Ovary (tissue), 9 donors: ENCODE results near the gene SYNDIG1. TPM values are rescaled to one million over a fixed set of nuclear protein-coding genes. Genes with fewer than 3 reads are reported as not detected.
A peak's percentile ranks its signal among the peaks of the same experiment; 100 is the strongest.

Experiments used
- DNase-seq, 5 donors: peaks; one replicate each; pipeline ENCODE4 v3.0.0-alpha.2; 2019 to 2020
- H3K27ac ChIP-seq, 2 donors: fragments of 200-600 bp; one replicate each; pipeline versions ENCODE4 v1.5.1 to v1.8.0; 2019 to 2022
- H3K27me3 ChIP-seq: fragments of 200-600 bp; one replicate; pipeline ENCODE4 v1.8.0; 2022
- H3K36me3 ChIP-seq: fragments of 200-600 bp; sonication (generic); one replicate; pipeline ENCODE4 v1.5.1; 2019
- H3K4me1 ChIP-seq: one replicate; pipeline ENCODE4 v1.8.1; 2013; ENCODE audit warnings: mild to moderate bottlenecking, moderate library complexity; ENCODE audit not compliant: insufficient read depth
- H3K4me3 ChIP-seq: fragments of 200-600 bp; sonication (generic); one replicate; pipeline ENCODE4 v1.5.1; 2017
- H3K9me3 ChIP-seq, 2 donors: fragments of 200-600 bp in 1 of 2; sonication (generic) in 1 of 2; one replicate each; pipeline versions ENCODE4 v1.5.1 to v1.8.1; 2013 to 2019; ENCODE audit warnings: mild to moderate bottlenecking in 1 of 2, moderate library complexity in 1 of 2
- CTCF ChIP-seq, 3 donors: fragments of 450-650 bp in 2 of 3; fragments of 200-600 bp in 1 of 3; IDR thresholded peaks; one replicate each; pipeline versions ENCODE4 v1.5.1 to v1.8.0; 2016 to 2022; ENCODE audit warnings: antibody characterized with exemption in 3 of 3, mild to moderate bottlenecking in 1 of 3
- EP300 ChIP-seq: sonication (generic); formaldehyde crosslinking; IDR thresholded peaks from one replicate; pipeline ENCODE4 v1.6.1; 2017; ENCODE audit warnings: antibody characterized with exemption
- POLR2A ChIP-seq: fragments of 450-650 bp; IDR thresholded peaks from one replicate; pipeline ENCODE4 v1.6.1; 2017; ENCODE audit warnings: antibody characterized with exemption, mild to moderate bottlenecking, moderate library complexity
- WGBS, 3 donors: extraction: QIAGEN DNeasy Blood & Tissue Kit in 1 of 3; methylation state at CpG; one replicate each; pipeline versions ENCODE4 v1.1.5 to v1.1.7; 2013 to 2017; 5-methylcytosine and 5-hydroxymethylcytosine counted together
- intact Hi-C, 4 donors: fragments of 100-400 bp; cut with DNase I; formaldehyde crosslinking; loops; one replicate each; pipeline versions ENCODE4 v1.11.0 to v1.15.1; 2022 to 2023
- polyA plus RNA-seq, 2 donors: library from polyadenylated mRNA; stranded (reverse); fragments of 200-250 nt in 1 of 2; fragments of 350-450 nt in 1 of 2; fragmentation: Illumina TruSeq in 1 of 2; extraction: RNeasy Lipid Tissue Mini Kit (QIAGEN cat#74804) in 1 of 2; gene quantifications; one replicate each; pipeline ENCODE4 v1.2.3, GENCODE V29; 2013 to 2014
- total RNA-seq, 7 donors: library from RNA; depleted of rRNA in 2 of 7; stranded (reverse); fragments of >200 nt in 2 of 7; fragmentation: NEBNext Ultra II Directional in 3 of 7; extraction: Animal tissue kit (Norgen Biotek cat#: 25700) in 3 of 7; gene quantifications; one replicate each; pipeline versions ENCODE4 v1.1.0 to v1.2.4, GENCODE V29; 2016 to 2023
- donor health status: DM: no; HTN: no; CAD: no; lungs with moderate emphysema.
- donor health status: DM: no; HTN: no; CAD: no.
- donor health status: Bipolar disorder and iron deficiency.
- donor health status: DM: yes; HTN: yes; CAD: no.
- donor health status: DM: no; HTN: no; CAD: no.
- donor health status: DM: yes; HTN: yes; CAD: no.

The SYNDIG1 gene
- total and polyA plus RNA-seq, 9 donors: 0.10 to 6.8 (median 1.1) TPM; not detected in 1

GRCh38 chr20:24469894-24470745 is 691 bp downstream of the SYNDIG1 start:
- DNase-seq: peak in 1 of 5 donors; percentile 20
- intact Hi-C loops: loop anchor here in 1 of 4 donors (10.0 kb wide), 2 partner anchors 75 to 375 kb away; no protein-coding TSS in a partner anchor
- no peak for TF ChIP-seq POLR2A
- no peak for TF ChIP-seq CTCF (IDR thresholded peaks at IDR 0.05)
- no peak for TF ChIP-seq EP300
- WGBS, 3 donors: 0 to 1% (median 0%) methylated on average over 59 to 62 of the region's 62 CpGs
- Histone ChIP-seq H3K9me3 (no peaks in the 10 kb centered on the region), H3K36me3 (no peaks in the 10 kb centered on the region), H3K4me3 (peak overlapping the region; percentile 39), H3K27me3 (no peaks in the 10 kb centered on the region), H3K4me1 (peaks cover 5% of the 10 kb centered on the region), H3K27ac (no peak overlapping the region)

GRCh38 chr20:24470746-24471582 is 1.5 kb downstream of the SYNDIG1 start:
- DNase-seq: no peak
- Histone ChIP-seq H3K27ac (no peak overlapping the region), H3K27me3 (no peaks in the 10 kb centered on the region), H3K9me3 (no peaks in the 10 kb centered on the region), H3K36me3 (no peaks in the 10 kb centered on the region), H3K4me3 (peak overlapping the region; percentile 39), H3K4me1 (peaks cover 5% of the 10 kb centered on the region)
- intact Hi-C loops: no loop called here
- no peak for TF ChIP-seq EP300
- no peak for TF ChIP-seq POLR2A
- TF ChIP-seq CTCF (IDR thresholded peaks at IDR 0.05): no peak
- 2 to 3% (median 2%) methylated on average over 55 to 56 of the region's 56 CpGs for WGBS, 3 donors

- H3K4me1 ChIP-seq: peaks cover 5% of the 10 kb centered on the region
- no peak overlapping the region for H3K27ac ChIP-seq
- WGBS, 3 donors: 78 to 82% (median 81%) methylated on average over 3 of the region's 3 CpGs
- no peak overlapping the region for H3K4me3 ChIP-seq
- no peaks in the 10 kb centered on the region for H3K9me3 ChIP-seq
- TF ChIP-seq EP300 (no peak), CTCF (IDR thresholded peaks at IDR 0.05) (no peak), POLR2A (no peak)
- H3K36me3 ChIP-seq: no peaks in the 10 kb centered on the region
- no peaks in the 10 kb centered on the region for H3K27me3 ChIP-seq
- no peak for DNase-seq
- intact Hi-C loops: no loop called here
These were observed 3.0 kb downstream of the SYNDIG1 start for GRCh38 chr20:24472426-24472825.

- no peak for DNase-seq
- TF ChIP-seq POLR2A: no peak
- no peak for TF ChIP-seq CTCF (IDR thresholded peaks at IDR 0.05)
- TF ChIP-seq EP300: no peak
- Histone ChIP-seq H3K4me3 (no peak overlapping the region), H3K27me3 (no peaks in the 10 kb centered on the region), H3K4me1 (peaks cover 5% of the 10 kb centered on the region), H3K27ac (no peak overlapping the region), H3K9me3 (no peaks in the 10 kb centered on the region), H3K36me3 (no peaks in the 10 kb centered on the region)
- intact Hi-C loops: no loop called here
- 71 to 80% (median 75%) methylated on average over 7 of the region's 7 CpGs for whole genome bisulfite sequencing, 3 donors
These were observed 4.2 kb downstream of the SYNDIG1 start for GRCh38 chr20:24473435-24474223.
